Measurements from ENCODE around the gene GAGE12H.
"Not testable (repeated sequence)": the region's sequence is repeated elsewhere in the genome, so short reads cannot be mapped to it uniquely, and the experiment has no call there.

DNA sequence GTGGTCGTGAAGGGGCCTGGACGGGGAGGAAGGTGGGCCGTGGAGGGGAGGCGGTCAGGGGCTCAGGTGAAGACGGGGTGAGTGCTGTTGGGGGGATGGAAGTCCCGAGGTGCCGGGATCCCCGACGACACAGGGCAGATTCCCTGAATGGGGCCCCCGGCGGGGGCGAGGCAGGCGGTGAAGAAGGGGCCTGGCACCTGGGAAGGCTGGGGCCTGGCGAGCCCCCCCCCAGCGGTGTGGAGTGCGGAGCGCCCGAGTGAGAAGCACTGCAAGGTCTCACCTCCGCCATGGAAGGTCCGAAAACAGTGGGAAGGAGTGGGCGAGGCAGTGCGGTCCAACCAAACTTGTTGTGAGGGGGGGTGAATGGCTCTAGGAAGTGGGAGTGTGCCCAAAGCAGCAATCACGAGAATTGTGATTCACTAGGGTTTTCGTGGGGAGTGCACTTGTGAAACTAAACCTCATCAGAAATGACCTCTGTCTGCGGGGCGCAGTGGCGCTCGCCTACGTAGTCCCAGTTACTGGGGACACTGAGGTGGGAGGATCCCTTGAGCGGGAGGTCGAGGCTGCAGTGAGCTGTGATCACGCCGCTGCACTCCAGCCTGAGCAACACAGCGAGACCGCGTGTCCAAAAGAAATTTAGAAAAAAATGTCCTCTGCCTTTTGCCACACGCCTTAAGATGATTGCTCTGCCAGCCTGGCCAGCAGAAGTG is 10.2 kb downstream of the GAGE12H start:
- TF ChIP-seq, protein P1, sequence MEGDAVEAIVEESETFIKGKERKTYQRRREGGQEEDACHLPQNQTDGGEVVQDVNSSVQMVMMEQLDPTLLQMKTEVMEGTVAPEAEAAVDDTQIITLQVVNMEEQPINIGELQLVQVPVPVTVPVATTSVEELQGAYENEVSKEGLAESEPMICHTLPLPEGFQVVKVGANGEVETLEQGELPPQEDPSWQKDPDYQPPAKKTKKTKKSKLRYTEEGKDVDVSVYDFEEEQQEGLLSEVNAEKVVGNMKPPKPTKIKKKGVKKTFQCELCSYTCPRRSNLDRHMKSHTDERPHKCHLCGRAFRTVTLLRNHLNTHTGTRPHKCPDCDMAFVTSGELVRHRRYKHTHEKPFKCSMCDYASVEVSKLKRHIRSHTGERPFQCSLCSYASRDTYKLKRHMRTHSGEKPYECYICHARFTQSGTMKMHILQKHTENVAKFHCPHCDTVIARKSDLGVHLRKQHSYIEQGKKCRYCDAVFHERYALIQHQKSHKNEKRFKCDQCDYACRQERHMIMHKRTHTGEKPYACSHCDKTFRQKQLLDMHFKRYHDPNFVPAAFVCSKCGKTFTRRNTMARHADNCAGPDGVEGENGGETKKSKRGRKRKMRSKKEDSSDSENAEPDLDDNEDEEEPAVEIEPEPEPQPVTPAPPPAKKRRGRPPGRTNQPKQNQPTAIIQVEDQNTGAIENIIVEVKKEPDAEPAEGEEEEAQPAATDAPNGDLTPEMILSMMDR (IDR thresholded peaks at IDR 0.05) = not testable (repeated sequence)
- TF ChIP-seq POLR2A (IDR thresholded peaks at IDR 0.05; ENCODE audit: low read depth) = not testable (repeated sequence)

Data from esophagus muscularis mucosa (tissue), 3 donors.